Left lung (tissue), 10 donors: Measurements from ENCODE around the gene SERPINH1. TPM values are rescaled to one million over a fixed set of nuclear protein-coding genes. Genes with fewer than 3 reads are reported as not detected.

Source experiments
- ATAC-seq: fragments of 200-7000 bp; cut with Tn5 transposase; one replicate; pipeline ENCODE4 v1.9.1; 2020; ENCODE audit warnings: moderate library complexity
- DNase-seq, 4 donors: peaks; one replicate each; pipeline ENCODE4 v3.0.0-alpha.2; 2013 to 2020
- H3K27ac ChIP-seq, 2 donors: fragments of 200-600 bp; sonication (generic) in 1 of 2; one replicate each; pipeline versions ENCODE4 v1.5.0 to v1.8.0; 2020 to 2021
- H3K27me3 ChIP-seq, 2 donors: fragments of 200-600 bp; sonication (generic) in 1 of 2; one replicate each; pipeline versions ENCODE4 v1.5.0 to v1.8.0; 2020 to 2021
- H3K36me3 ChIP-seq, 2 donors: fragments of 200-600 bp; sonication (generic) in 1 of 2; one replicate each; pipeline versions ENCODE4 v1.5.0 to v1.8.0; 2020 to 2021
- H3K4me1 ChIP-seq, 2 donors: fragments of 200-600 bp; one replicate each; pipeline ENCODE4 v1.8.0; 2021
- H3K4me3 ChIP-seq, 2 donors: fragments of 200-600 bp; sonication (generic) in 1 of 2; one replicate each; pipeline versions ENCODE4 v1.5.0 to v1.8.0; 2020 to 2021; ENCODE audit warnings: mild to moderate bottlenecking in 1 of 2
- H3K9me3 ChIP-seq, 2 donors: fragments of 200-600 bp; sonication (generic) in 1 of 2; one replicate each; pipeline versions ENCODE4 v1.5.0 to v1.8.0; 2020 to 2021
- CTCF ChIP-seq, 2 donors: fragments of 200-600 bp; sonication (generic) in 1 of 2; IDR thresholded peaks; one replicate each; pipeline versions ENCODE4 v1.5.0 to v1.8.0; 2021; ENCODE audit warnings: antibody characterized with exemption in 2 of 2
- intact Hi-C, 2 donors: fragments of 100-400 bp; cut with DNase I; formaldehyde crosslinking; loops; one replicate each; pipeline versions ENCODE4 v1.11.2 to v1.14.2; 2022
- polyA plus RNA-seq, 6 donors: library from polyadenylated mRNA; unstranded; fragments of 120-200 nt; gene quantifications; one replicate each; pipeline ENCODE4 v1.2.1, GENCODE V29; 2013; ENCODE audit not compliant: insufficient read length in 6 of 6
- total RNA-seq, 2 donors: library from RNA; stranded (reverse); fragmentation: NEBNext Ultra II Directional; extraction: Animal tissue kit (Norgen Biotek cat#: 25700); gene quantifications; one replicate each; pipeline ENCODE4 v1.2.1, GENCODE V29; 2021
- donor health status: DM: no; HTN: yes; CAD: no.
- donor health status: DM: no; HTN: no; CAD: no.

SERPINH1 gene
- total and polyA plus RNA-seq, 8 donors, result 358 to 538 (median 458) TPM

- H3K4me1 ChIP-seq, result no peaks in the 10 kb centered on the region
- no peaks in the 10 kb centered on the region for H3K27me3 ChIP-seq
- intact Hi-C loops, result no loop called here
- TF ChIP-seq CTCF (IDR thresholded peaks at IDR 0.05), result no peak
- no peaks in the 10 kb centered on the region for H3K9me3 ChIP-seq
- DNase-seq, result no peak
- ATAC-seq, result no peak
- H3K27ac ChIP-seq, result no peak overlapping the region
- no peak overlapping the region for H3K4me3 ChIP-seq
- H3K36me3 ChIP-seq, result no peaks in the 10 kb centered on the region
These were observed 33.4 kb downstream of the SERPINH1 start for GRCh38 chr11:75595429-75595828.

- intact Hi-C loops, result no loop called here
- no peaks in the 10 kb centered on the region for H3K36me3 ChIP-seq
- H3K4me1 ChIP-seq, result no peaks in the 10 kb centered on the region
- DNase-seq (peak in 1 of 4 donors; percentile 2), ATAC-seq (no peak)
- no peak overlapping the region for H3K27ac ChIP-seq
- no peaks in the 10 kb centered on the region for H3K27me3 ChIP-seq
- H3K4me3 ChIP-seq, result no peak overlapping the region
- no peaks in the 10 kb centered on the region for H3K9me3 ChIP-seq
- no peak for TF ChIP-seq CTCF (IDR thresholded peaks at IDR 0.05)
These were observed 34.9 kb downstream of the SERPINH1 start for GRCh38 chr11:75596914-75597313.

- Histone ChIP-seq H3K36me3 (no peaks in the 10 kb centered on the region), H3K27me3 (no peaks in the 10 kb centered on the region), H3K9me3 (no peaks in the 10 kb centered on the region), H3K4me1 (no peaks in the 10 kb centered on the region), H3K4me3 (no peak overlapping the region), H3K27ac (no peak overlapping the region)
- intact Hi-C loops, result no loop called here
- peak in 1 of 2 donors; percentile 25 for TF ChIP-seq CTCF (IDR thresholded peaks at IDR 0.05)
- no peak for DNase-seq
- peak; percentile 32 for ATAC-seq
These were observed 35.6 kb downstream of the SERPINH1 start for GRCh38 chr11:75597636-75598035.

GRCh38 chr11:75598264-75598663, 36.2 kb downstream of the SERPINH1 start:
- ATAC-seq (peak; percentile 68), DNase-seq (no peak)
- Histone ChIP-seq H3K27me3 (no peaks in the 10 kb centered on the region), H3K36me3 (no peaks in the 10 kb centered on the region), H3K4me3 (no peak overlapping the region), H3K27ac (no peak overlapping the region), H3K9me3 (no peaks in the 10 kb centered on the region), H3K4me1 (no peaks in the 10 kb centered on the region)
- TF ChIP-seq CTCF (IDR thresholded peaks at IDR 0.05), result no peak
- intact Hi-C loops, result no loop called here

GRCh38 chr11:75598900-75599299, 36.8 kb downstream of the SERPINH1 start:
- no peaks in the 10 kb centered on the region for H3K36me3 ChIP-seq
- intact Hi-C loops, result no loop called here
- TF ChIP-seq CTCF (IDR thresholded peaks at IDR 0.05), result no peak
- DNase-seq (no peak), ATAC-seq (no peak)
- H3K27me3 ChIP-seq, result no peaks in the 10 kb centered on the region
- no peak overlapping the region for H3K4me3 ChIP-seq
- H3K9me3 ChIP-seq, result no peaks in the 10 kb centered on the region
- H3K27ac ChIP-seq, result no peak overlapping the region
- H3K4me1 ChIP-seq, result peaks cover 4 to 5% of the 10 kb centered on the region in 2 donors
